ENCODE data around the gene POMGNT1.
"Not testable (repeated sequence)": the region's sequence is repeated elsewhere in the genome, so short reads cannot be mapped to it uniquely, and the experiment has no call there.

POMGNT1 gene

DNA sequence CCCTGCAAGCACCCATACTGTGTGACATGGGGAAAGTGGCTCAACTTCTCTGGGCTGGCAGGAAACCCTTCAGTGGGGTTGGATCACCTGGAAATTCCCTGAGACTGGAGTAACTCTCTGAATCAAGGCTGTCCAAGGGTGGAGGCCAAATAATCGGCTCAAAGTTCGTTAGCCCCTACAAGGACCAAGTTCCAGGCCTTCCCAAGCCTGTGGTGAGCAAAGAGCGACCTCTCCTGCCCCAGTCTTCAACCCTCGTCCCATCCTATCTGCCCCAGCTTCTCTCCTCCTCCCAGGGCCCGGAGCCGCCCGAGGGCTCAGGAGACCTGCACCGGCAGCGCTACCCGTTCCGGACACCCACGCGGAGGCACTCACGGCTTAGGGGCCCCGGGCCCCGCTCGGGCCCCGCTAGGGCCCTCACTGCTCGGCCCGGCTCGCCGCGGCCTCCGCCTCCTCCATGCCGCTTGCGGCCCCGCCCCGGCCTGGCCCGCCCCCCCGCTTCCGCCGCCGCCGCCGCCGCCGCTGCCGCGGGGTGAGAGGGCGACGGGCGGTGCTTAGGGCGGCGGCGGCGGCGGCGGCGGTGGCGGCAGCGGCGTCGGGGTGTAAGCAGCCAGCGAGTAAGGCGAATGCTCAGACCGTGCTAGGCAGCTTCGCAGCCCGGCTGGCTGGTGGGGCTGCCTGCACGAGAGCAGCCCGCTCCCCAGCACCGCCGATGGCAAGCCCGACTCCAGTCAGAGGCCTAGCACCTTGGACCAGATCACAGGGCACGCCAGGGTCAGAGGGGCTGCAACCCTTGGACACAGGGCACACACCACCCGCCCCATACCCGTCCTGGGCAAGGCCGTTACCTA is at the start of gene POMGNT1:
Gene POMGNT1, minus strand, starts transcription at position 471 of the 848 bp plus-strand sequence. CDS start 613 bp downstream, outside the sequence.
- peak; percentile 58 to 61 for DNase-seq (ENCODE audit: low read depth in 2 of 2)

DNA sequence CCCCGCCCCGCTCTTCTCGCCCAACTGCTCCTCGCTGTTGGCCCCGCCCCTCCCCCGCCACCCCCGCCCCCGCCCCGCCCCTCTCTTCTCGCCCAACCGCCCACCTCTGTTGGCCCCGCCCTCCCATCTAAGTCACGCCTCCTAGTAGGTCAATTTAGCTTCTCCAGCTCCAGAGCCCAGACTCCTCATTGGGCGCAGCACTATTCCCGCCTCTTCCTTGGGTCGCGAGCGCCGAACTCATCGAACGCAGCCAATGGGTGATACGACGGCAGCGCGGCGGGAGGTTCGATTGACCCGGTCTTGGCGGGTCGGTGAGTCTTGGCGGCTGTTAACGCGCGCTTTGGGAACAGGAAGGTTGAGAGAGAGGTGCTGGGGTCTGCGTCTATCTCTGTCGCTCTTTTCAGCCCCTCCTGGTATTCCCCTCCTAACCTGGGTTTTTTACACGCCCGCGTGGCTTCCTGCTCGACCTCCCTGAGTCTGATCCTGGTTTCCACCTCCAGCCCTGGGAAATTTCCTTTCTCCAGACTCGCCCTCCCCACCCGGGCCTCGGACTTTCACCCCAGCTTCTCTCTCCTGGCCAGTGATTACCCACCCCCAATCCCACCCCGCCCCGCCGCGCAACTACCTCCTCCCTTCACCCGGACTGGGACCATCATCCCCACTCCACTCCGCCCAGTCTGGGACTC is 49.3 kb upstream of the POMGNT1 start, which contains the start of gene RAD54L:
Gene RAD54L, plus strand, starts transcription at position 328 of the 686 bp plus-strand sequence. CDS start 643 bp downstream, outside the sequence.
- peak; percentile 95 to 97 for DNase-seq (ENCODE audit: low read depth in 2 of 2)

DNA sequence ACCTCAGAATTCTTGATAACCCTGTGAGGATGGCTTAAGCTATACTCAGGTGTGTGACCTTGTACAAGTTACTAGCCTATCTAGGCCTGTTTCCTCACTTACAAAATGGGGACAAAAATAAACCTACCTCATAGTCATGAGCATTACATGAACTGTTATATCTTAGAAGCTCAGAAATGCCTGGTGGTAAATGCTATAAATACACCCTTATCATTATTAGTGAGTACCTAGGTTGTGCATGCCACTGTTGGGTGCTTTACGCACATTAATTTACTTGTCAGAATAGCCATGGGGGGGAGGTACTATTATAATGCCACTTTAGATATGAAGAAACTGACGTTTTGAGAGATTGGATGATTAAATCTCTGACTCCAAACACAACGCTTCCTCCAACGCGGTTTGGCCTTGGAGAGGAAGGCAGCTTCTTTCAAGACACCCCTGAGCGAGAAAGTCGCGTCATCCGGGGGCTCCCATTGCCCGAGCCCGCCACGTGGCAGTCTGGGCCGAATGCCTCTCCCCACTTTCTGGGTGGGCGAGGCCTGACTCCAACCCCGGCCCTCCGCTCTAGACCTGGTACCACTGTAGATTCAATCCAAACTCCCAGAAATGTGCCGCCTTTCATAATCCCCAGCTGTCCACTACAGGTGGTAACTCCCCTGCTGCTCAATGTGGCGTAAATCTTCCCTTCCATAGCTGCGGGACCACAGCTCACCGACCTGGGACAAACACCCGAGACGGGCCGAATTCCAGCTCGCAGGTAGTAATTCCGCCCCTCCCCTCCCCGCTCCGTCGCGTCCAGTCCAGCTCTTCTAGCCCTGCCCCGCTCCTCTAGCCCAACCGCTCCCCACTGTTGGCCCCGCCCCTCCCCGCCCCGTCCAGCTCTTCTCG is 48.6 kb upstream of the POMGNT1 start:
- peak; percentile 35 to 37 for DNase-seq (ENCODE audit: low read depth in 2 of 2)

DNA sequence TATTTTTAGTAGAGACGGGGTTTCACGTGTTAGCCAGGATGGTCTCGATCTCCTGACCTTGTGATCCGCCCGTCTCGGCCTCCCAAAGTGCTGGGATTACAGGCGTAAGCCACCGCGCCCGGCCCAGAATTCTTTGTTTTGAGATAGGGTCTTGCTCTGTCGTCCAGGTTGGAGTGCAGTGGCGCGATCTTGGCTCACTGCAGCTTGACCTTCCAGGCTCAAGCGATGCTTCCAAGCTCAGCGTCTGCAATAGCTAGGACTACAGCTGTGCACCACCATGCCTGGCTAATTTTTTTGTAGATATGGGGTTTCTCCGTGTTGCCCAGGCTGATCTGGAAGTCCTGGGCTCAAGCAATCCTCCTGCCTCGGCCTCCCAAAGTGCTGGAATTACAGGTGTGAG is 47.9 kb upstream of the POMGNT1 start:
- not testable (repeated sequence) for DNase-seq (ENCODE audit: low read depth in 2 of 2)

DNA sequence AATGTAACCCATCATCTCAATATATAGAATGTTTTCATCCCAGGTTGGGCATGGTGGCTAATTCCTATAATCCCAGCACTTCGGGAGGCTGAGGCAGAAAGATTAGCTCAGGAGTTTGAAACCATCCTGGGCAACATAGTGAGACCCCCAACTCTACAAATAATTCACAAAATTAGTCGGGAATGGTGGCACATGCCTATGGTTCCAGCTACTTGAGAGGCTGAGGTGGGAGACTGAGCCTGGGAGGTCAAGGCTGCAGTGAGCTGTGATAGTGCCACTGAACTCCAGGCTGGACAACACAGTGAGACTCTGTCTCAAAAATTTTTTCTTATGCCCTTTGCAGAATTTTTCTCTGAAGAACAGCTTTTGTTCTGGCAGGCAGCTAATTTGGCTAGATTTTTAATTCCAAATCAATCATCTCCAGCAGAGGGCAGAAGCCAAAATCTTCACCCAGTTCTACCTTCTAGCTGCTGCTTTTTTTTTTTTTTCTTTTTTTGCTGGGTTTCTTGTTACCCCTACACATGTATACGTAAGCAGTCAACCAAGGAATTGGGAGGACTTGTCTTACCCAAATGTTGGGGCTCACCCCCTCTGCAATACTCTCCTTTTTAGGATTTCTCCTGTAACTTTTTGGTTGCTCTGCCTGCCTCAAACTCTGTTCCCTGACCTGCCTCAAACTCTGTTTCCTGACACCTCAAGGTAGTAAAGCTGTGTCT is 46.6 kb upstream of the POMGNT1 start:
- no peak for DNase-seq (ENCODE audit: low read depth in 2 of 2)

DNA sequence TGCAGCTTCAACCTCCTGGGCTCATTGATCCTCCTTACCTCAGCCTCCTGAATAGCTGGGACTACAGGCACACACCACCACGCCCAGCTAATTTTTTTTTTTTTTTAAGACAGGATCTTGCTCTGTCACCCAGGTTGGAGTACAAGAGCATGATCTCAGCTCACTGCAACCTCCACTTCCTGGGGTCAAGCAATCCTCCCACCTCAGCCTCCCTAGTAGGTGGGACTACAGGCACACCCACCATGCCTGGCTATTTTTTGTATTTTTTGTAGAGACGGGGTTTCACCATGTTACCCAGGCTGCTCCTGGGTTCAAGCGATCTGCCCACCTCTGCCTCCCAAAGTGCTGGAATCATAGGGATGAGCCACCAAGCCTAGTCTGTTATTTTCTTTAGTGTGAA is 45.6 kb upstream of the POMGNT1 start:
- DNase-seq (ENCODE audit: low read depth in 2 of 2) = not testable (repeated sequence)

DNA sequence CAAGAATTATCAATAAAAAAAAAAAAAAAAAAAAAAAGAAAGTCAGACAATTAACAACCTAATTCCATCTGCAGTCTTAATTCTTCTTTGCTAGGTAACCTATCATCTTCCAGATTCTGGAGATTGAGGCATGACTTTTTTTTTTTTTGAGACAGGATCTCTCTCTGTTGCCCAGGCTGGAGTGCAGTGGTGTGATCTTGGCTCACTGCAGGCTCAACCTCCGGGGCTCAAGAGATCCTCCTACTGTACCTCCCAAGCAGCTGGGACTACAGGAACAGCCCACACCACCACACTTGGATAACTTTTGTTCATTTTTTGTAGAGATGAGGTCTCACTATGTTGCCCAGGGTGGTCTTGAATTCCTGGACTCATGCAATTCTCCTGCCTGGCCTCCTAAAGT is 44.7 kb upstream of the POMGNT1 start:
- DNase-seq (ENCODE audit: low read depth in 2 of 2) = no peak

DNA sequence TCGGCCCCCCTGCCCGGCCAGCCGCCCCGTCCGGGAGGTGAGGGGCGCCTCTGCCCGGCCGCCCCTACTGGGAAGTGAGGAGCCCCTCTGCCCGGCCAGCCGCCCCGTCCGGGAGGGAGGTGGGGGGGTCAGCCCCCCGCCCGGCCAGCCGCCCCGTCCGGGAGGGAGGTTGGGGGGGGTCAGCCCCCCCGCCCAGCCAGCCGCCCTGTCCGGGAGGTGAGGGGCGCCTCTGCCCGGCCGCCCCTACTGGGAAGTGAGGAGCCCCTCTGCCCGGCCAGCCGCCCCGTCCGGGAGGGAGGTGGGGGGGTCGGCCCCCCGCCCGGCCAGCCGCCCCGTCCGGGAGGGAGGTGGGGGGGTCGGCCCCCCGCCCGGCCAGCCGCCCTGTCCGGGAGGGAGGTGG is 43.5 kb upstream of the POMGNT1 start:
- not testable (repeated sequence) for DNase-seq (ENCODE audit: low read depth in 2 of 2)

DNA sequence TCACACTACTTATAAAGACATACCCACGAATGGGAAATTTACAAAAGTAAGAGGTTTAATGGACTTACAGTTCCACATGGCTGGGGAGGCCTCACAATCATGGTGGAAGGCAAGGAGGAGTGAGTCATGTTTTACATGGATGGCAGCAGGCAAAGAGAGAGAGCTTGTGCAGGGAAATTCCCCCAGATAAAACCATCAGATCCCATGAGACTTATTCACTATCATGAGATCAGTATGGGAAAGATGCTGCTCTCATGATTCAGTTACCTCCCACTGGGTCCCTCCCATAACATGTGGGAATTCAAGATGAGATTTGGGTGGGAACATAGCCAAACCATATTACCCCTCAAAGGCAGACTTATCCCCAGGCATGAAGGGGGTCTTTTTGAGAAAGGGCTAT is 40.6 kb upstream of the POMGNT1 start:
- DNase-seq (ENCODE audit: low read depth in 2 of 2) = not testable (repeated sequence)

DNA sequence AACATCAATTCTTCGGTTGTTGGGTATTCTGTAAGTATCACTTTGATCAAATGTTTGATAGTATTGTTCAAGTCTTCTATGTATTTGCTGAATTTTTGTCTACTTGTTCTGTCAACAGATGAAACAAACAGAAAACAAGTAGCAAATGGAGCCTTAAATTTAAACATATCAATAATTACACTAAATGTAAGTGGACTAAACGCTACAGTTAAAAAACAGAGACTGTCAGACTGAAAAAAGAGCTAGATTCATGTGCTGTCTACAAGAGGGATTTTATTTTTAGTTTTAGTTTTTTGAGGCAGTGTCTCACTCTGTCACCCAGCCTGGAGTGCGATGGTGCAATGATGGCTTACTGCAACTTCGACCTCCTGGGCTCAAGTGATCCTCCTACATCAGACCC is 38.6 kb upstream of the POMGNT1 start:
- DNase-seq (ENCODE audit: low read depth in 2 of 2) = no peak

DNA sequence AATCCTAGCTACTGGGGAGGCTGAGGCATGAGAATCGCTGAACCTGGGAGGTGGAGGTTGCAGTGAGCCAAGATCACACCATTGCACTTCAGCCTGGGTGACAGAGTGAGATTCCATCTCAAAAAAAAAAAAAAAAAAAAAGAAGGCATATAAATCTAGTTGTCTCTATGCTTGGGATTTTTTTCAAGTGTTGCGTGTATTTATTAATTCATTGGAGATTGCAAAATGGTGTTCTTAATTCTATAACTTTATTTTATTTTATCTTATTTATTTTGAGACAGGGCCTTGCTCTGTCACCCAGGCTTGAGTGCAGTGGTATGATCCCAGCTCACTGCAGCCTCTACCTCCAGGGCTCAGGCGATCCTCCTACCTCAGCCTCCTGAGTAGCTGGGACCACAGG is 33.0 kb upstream of the POMGNT1 start:
- DNase-seq (ENCODE audit: low read depth in 2 of 2) = not testable (repeated sequence)

DNA sequence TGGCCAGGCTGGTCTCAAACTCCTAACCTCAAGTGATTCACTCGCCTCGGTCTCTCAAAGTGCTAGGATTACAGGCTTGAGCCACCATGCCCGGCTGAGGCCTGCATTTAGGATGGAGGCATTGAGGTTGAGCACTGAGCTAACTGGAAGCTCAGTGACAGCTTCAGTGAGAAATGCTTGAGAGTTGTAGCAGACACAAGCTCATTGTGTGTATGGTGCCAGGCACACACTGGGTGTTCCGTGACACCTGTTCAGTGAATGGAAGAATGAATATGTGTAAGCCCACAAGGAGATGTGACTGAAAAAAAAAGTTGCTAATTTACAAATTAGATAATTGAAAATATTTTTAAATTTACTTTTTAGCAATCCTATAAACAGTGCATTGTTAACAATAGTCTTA is 26.7 kb upstream of the POMGNT1 start:
- no peak for DNase-seq (ENCODE audit: low read depth in 2 of 2)

DNA sequence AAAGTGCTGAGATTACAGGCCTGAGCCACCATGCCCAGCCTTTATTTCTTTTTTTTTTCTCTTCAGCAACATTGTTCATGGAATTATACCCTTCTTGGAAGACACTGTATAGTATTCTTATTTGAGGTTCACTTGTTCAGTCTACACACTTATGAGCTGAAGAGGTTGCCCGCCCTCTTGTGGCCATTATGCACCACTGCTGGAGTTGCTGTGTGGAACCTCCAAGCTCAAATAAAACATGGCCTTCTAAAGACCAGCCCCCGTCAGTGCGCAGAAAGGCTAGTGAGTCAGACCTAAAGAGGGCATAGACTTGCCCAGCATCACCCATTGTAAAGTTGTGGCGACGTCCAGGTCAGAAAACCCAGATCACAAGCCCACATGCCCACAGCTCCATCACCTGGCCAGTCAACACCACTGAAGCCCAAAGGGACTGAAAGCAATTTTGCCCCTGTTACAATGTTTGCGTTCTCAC is 25.3 kb upstream of the POMGNT1 start:
- DNase-seq (ENCODE audit: low read depth in 2 of 2) = peak; percentile 36 to 39

DNA sequence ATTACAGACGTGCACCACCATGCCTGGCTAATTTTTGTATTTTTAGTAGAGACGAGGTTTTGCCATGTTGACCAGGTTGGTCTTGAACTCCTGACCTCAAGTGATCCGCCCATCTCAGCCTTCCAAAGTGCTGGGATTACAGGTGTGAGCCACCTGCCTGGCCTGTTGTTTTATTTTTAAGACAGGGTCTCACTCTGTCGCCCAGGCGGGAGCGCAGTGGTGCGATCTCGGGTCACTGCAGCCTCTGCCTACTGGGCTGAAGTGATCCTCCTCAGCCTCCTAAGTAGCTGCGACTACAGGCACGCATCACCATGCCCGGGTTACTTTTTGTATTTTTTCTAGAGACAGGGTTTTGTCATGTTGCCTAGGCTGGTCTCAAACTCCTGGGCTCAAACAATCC is 24.8 kb upstream of the POMGNT1 start:
- DNase-seq (ENCODE audit: low read depth in 2 of 2) = not testable (repeated sequence)

DNA sequence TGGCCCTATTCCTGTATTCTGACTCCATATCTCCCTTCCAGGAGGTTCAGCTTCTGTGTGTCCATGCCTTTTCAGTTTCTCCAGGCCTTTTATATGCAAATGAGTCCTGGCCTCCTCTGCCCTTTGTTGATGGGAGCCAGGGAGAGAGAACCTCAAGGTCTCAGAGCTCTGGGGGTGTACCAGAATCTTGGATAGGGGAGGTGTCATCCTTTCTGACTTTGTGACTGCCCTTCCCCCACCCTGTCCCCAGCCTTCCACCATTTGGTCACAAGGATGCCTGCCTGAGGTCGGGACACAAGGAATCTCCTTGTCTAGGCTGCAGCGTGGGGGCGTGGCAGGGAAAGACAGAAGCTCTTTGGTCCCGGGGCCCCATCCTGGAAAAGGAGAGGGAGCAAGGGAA is 23.5 kb upstream of the POMGNT1 start:
- DNase-seq (ENCODE audit: low read depth in 2 of 2) = no peak

DNA sequence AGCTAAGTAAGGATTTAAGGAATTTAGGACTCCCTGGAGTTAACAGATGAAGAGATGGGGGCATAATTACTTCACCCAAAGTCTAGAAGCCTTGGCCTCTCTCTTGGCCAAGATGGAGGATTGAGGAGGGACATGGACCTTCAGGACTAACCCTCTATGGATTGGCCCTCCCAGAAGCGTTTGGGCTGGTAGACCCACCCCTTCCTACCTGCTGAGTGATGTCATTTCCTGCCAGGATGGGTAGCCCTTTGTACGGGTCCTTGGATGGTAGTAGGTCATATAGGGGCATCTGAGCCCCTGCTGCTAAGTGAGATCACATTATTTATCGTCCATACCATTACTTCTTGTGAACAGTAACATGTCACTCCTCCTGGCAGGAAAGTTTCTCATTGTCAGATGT is 22.6 kb upstream of the POMGNT1 start:
- DNase-seq (ENCODE audit: low read depth in 2 of 2) = no peak

DNA sequence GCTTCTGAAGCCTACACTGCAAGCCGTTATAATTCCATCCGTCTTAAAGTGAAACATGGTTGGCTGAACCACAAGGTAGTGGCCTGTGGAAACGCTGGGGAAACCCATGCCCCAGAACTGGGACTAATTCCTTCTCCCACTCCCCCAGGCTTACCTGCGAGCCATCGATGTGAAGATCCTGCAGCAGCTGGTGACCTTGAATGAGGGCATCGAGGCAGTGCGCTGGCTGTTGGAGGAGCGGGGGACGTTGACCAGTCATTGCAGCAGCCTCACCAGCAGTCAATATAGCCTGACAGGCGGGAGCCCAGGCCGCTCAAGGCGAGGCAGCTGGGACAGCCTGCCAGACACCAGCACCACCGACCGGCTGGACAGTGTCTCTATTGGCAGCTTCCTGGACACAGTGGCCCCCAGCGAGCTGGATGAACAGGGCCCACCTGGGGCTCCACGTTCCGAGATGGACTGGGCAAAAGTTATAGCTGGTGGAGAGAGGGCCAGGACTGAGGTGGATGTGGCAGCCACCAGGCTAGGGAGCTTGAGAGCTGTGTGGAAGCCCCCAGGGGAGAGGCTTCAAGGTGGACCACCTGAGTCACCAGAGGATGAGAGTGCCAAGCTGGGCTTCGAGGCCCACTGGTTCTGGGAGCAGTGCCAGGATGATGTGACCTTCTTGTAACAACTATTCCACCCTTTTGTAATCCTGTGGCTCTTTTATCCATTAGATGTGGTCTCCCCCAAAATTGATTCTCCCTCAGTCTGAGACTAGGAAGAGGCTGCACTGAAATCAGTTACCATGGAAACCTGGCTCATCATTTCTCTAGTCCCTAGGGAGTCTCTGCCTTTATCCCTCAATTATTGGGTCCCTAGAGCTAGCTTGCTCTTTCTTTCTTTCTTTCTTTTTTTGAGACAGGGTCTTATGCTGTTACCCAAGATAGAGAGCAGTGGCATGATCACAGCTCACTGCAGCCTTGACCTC is 21.6 kb upstream of the POMGNT1 start:
- DNase-seq (ENCODE audit: low read depth in 2 of 2) = no peak

DNA sequence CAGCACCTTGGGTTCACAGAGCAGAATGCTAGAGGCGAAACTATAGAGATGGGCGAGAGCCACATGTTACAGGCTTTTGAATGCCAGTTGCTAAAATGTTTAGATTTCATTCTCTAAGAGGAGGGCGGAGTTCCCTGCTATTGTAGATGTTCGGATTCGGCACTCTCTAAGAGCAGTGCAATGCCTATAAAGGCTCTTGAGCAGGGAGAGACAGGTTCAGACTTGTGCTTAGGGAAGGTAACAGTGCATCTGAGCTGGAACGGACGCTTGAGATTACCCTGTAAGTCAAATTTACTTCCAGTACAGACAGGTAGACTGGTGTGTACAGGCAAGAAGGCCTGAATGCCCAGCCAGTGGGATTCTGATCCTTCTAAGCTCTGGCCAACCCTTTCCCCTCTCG is 20.2 kb upstream of the POMGNT1 start:
- DNase-seq (ENCODE audit: low read depth in 2 of 2) = no peak

DNA sequence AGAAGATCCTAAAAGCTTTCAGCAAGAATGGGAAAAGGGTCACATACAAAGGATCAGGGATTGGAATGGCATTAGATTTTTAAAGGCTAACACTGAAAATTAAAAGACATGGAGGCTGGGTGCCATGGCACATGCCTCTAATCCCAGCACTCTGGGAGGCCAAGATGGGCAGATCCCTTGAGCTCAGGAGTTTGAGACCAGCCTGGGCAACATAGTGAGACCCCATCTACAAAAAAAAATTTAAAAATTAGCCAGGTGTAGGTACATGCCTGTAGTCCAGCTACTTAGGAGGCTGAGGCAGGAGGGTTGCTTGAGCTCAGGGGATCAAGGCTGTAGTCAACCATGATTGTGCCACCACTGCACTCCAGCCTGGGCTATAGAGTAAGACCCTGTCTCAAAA is 17.3 kb upstream of the POMGNT1 start:
- no peak for DNase-seq (ENCODE audit: low read depth in 2 of 2)

DNA sequence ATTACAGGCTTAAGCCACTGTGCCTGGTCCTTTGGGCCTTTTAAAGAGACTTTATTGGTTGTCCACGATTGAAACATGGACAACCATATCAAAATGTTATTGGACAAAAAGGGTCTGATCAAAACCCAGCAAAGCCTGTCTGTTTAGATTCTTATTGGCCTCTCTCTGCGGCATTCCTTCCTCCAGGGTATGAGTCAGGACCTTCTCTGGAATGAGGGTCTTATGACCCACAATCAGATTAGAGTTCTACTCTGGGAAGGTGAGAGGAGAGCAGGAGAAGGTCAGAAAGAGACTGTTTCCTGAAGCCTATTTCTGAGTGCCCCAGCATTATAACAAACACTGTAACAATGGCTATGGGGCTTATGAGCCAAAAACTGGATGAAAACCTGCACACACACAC is 12.8 kb upstream of the POMGNT1 start:
- no peak for DNase-seq (ENCODE audit: low read depth in 2 of 2)
